ENCODE results near the gene TOGARAM2. TPM values are rescaled to one million over a fixed set of nuclear protein-coding genes. Genes with fewer than 3 reads are reported as not detected.

TOGARAM2 gene
- polyA plus RNA-seq, 4 donors, result under 0.01 to 1.1 (median 0.79) TPM

DNA sequence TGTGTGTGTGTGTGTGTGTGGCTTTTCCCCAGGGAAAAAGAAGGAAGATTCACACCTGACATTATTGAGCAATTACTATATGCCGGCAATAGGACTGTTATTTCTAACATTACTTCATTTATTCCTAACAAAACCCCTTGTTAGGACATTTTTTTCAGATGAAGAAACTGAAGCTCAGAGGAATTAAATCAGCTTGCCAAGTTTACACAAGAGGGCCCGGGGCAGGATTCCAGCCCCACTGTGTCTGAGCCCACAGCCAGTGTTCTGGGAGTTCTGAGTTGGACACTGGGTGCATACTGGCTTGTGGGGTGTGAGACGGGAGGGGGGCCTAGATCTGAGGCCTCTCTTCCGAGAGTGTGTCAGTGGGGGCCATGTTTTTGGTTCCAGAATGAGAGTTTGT lies 9.9 kb downstream of the TOGARAM2 start:
- H3K27ac ChIP-seq (ENCODE audit: low read depth in 1 of 3, low read length in 2 of 3), result peak overlapping the region in 1 of 3 donors; percentile 21
- no peak for FAIRE-seq
- DNase-seq, result no peak

DNA sequence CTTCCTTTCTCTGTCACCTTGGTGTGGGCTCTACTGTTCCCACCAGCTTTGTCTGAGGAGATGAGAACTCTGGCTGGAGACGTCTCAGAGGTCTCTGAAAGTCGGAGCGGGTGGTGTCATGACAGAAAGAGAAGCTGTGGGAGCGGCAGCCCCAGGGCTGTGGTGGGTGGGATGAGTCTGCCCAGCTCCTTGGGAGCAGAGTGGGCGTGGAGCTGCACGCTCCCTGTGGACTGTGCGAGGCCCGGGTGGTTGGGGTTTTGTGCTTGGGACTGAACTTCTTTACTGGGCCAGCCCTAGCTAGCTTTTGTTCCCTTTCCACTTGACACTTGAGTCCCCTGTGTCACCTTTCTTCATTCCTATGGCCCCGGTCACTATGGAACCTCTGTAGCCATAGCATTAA lies 10.4 kb downstream of the TOGARAM2 start:
- peaks cover 0 to 2% (median 0%) of the 10 kb centered on the region in 3 donors for H3K27me3 ChIP-seq (ENCODE audit: control insufficient read depth in 3 of 3, insufficient read depth in 3 of 3, low read length in 3 of 3)
- H3K36me3 ChIP-seq (ENCODE audit: control insufficient read depth in 3 of 3, insufficient read depth in 2 of 3, low read depth in 1 of 3, low read length in 3 of 3), result no peaks in the 10 kb centered on the region
- 61 to 89% (median 88%) methylated on average over 9 of the region's 9 CpGs for WGBS, 3 donors
- FAIRE-seq (no peak), DNase-seq (no peak)
- peak overlapping the region in 1 of 3 donors; percentile 21 for H3K27ac ChIP-seq (ENCODE audit: low read depth in 1 of 3, low read length in 2 of 3)
- H3K4me3 ChIP-seq (ENCODE audit: low read depth in 1 of 3, low read length in 3 of 3), result no peak overlapping the region
- H3K9me3 ChIP-seq (ENCODE audit: control insufficient read depth in 2 of 2, insufficient read depth in 1 of 2, low read depth in 1 of 2, low read length in 1 of 2), result no peaks in the 10 kb centered on the region
- peaks cover 0 to 8% (median 0%) of the 10 kb centered on the region in 3 donors for H3K4me1 ChIP-seq (ENCODE audit: control insufficient read depth in 3 of 3, insufficient read depth in 2 of 3, low read depth in 1 of 3, low read length in 2 of 3)

More for the DNA sequence above, 9.9 kb downstream of the TOGARAM2 start:
- Histone ChIP-seq H3K9me3 (ENCODE audit: control insufficient read depth in 2 of 2, insufficient read depth in 1 of 2, low read depth in 1 of 2, low read length in 1 of 2) (no peaks in the 10 kb centered on the region), H3K36me3 (ENCODE audit: control insufficient read depth in 3 of 3, insufficient read depth in 2 of 3, low read depth in 1 of 3, low read length in 3 of 3) (no peaks in the 10 kb centered on the region), H3K27me3 (ENCODE audit: control insufficient read depth in 3 of 3, insufficient read depth in 3 of 3, low read length in 3 of 3) (peaks cover 0 to 2% (median 0%) of the 10 kb centered on the region in 3 donors), H3K4me3 (ENCODE audit: low read depth in 1 of 3, low read length in 3 of 3) (no peak overlapping the region), H3K4me1 (ENCODE audit: control insufficient read depth in 3 of 3, insufficient read depth in 2 of 3, low read depth in 1 of 3, low read length in 2 of 3) (peaks cover 0 to 8% (median 0%) of the 10 kb centered on the region in 3 donors)
- 67 to 82% (median 79%) methylated on average over 4 of the region's 4 CpGs for WGBS, 3 donors

- Histone ChIP-seq H3K27ac (ENCODE audit: low read depth in 1 of 3, low read length in 2 of 3) (no peak overlapping the region), H3K4me1 (ENCODE audit: control insufficient read depth in 3 of 3, insufficient read depth in 2 of 3, low read depth in 1 of 3, low read length in 2 of 3) (peaks cover 0 to 8% (median 0%) of the 10 kb centered on the region in 3 donors), H3K36me3 (ENCODE audit: control insufficient read depth in 3 of 3, insufficient read depth in 2 of 3, low read depth in 1 of 3, low read length in 3 of 3) (no peaks in the 10 kb centered on the region), H3K4me3 (ENCODE audit: low read depth in 1 of 3, low read length in 3 of 3) (no peak overlapping the region), H3K9me3 (ENCODE audit: control insufficient read depth in 2 of 2, insufficient read depth in 1 of 2, low read depth in 1 of 2, low read length in 1 of 2) (no peaks in the 10 kb centered on the region), H3K27me3 (ENCODE audit: control insufficient read depth in 3 of 3, insufficient read depth in 3 of 3, low read length in 3 of 3) (peaks cover 0 to 2% (median 0%) of the 10 kb centered on the region in 3 donors)
- 23 to 68% (median 42%) methylated on average over 6 of the region's 6 CpGs for WGBS, 3 donors
- DNase-seq (peak; percentile 35 to 68), FAIRE-seq (no peak)
These were observed 12.3 kb downstream of the TOGARAM2 start for GRCh38 chr2:28993206-28993960.

GRCh38 chr2:28994074-28994473 lies 13.0 kb downstream of the TOGARAM2 start:
- 86 to 91% (median 89%) methylated on average over 10 of the region's 10 CpGs for WGBS, 3 donors
- Histone ChIP-seq H3K4me3 (ENCODE audit: low read depth in 1 of 3, low read length in 3 of 3) (no peak overlapping the region), H3K9me3 (ENCODE audit: control insufficient read depth in 2 of 2, insufficient read depth in 1 of 2, low read depth in 1 of 2, low read length in 1 of 2) (no peaks in the 10 kb centered on the region), H3K27me3 (ENCODE audit: control insufficient read depth in 3 of 3, insufficient read depth in 3 of 3, low read length in 3 of 3) (peaks cover 0 to 2% (median 0%) of the 10 kb centered on the region in 3 donors), H3K27ac (ENCODE audit: low read depth in 1 of 3, low read length in 2 of 3) (no peak overlapping the region), H3K36me3 (ENCODE audit: control insufficient read depth in 3 of 3, insufficient read depth in 2 of 3, low read depth in 1 of 3, low read length in 3 of 3) (no peaks in the 10 kb centered on the region), H3K4me1 (ENCODE audit: control insufficient read depth in 3 of 3, insufficient read depth in 2 of 3, low read depth in 1 of 3, low read length in 2 of 3) (peaks cover 0 to 8% (median 0%) of the 10 kb centered on the region in 3 donors)
- no peak for DNase-seq
- no peak for FAIRE-seq

GRCh38 chr2:28994679-28995078 lies 13.6 kb downstream of the TOGARAM2 start:
- Histone ChIP-seq H3K27me3 (ENCODE audit: control insufficient read depth in 3 of 3, insufficient read depth in 3 of 3, low read length in 3 of 3) (peaks cover 0 to 2% (median 0%) of the 10 kb centered on the region in 3 donors), H3K4me3 (ENCODE audit: low read depth in 1 of 3, low read length in 3 of 3) (no peak overlapping the region), H3K27ac (ENCODE audit: low read depth in 1 of 3, low read length in 2 of 3) (no peak overlapping the region), H3K4me1 (ENCODE audit: control insufficient read depth in 3 of 3, insufficient read depth in 2 of 3, low read depth in 1 of 3, low read length in 2 of 3) (peaks cover 0 to 8% (median 0%) of the 10 kb centered on the region in 3 donors), H3K36me3 (ENCODE audit: control insufficient read depth in 3 of 3, insufficient read depth in 2 of 3, low read depth in 1 of 3, low read length in 3 of 3) (no peaks in the 10 kb centered on the region), H3K9me3 (ENCODE audit: control insufficient read depth in 2 of 2, insufficient read depth in 1 of 2, low read depth in 1 of 2, low read length in 1 of 2) (no peaks in the 10 kb centered on the region)
- FAIRE-seq (no peak), DNase-seq (no peak)
- 77 to 80% (median 78%) methylated on average over 7 of the region's 7 CpGs for whole genome bisulfite sequencing, 3 donors

GRCh38 chr2:28995765-28996750 lies 15.0 kb downstream of the TOGARAM2 start:
- Histone ChIP-seq H3K4me3 (ENCODE audit: low read depth in 1 of 3, low read length in 3 of 3) (no peak overlapping the region), H3K9me3 (ENCODE audit: control insufficient read depth in 2 of 2, insufficient read depth in 1 of 2, low read depth in 1 of 2, low read length in 1 of 2) (no peaks in the 10 kb centered on the region), H3K27me3 (ENCODE audit: control insufficient read depth in 3 of 3, insufficient read depth in 3 of 3, low read length in 3 of 3) (peaks cover 0 to 2% (median 0%) of the 10 kb centered on the region in 3 donors), H3K36me3 (ENCODE audit: control insufficient read depth in 3 of 3, insufficient read depth in 2 of 3, low read depth in 1 of 3, low read length in 3 of 3) (no peaks in the 10 kb centered on the region), H3K4me1 (ENCODE audit: control insufficient read depth in 3 of 3, insufficient read depth in 2 of 3, low read depth in 1 of 3, low read length in 2 of 3) (peaks cover 0 to 8% (median 2%) of the 10 kb centered on the region in 3 donors), H3K27ac (ENCODE audit: low read depth in 1 of 3, low read length in 2 of 3) (no peak overlapping the region)
- WGBS, 3 donors, result 72 to 76% (median 74%) methylated on average over 6 of the region's 6 CpGs
- no peak for DNase-seq
- FAIRE-seq, result no peak

DNA sequence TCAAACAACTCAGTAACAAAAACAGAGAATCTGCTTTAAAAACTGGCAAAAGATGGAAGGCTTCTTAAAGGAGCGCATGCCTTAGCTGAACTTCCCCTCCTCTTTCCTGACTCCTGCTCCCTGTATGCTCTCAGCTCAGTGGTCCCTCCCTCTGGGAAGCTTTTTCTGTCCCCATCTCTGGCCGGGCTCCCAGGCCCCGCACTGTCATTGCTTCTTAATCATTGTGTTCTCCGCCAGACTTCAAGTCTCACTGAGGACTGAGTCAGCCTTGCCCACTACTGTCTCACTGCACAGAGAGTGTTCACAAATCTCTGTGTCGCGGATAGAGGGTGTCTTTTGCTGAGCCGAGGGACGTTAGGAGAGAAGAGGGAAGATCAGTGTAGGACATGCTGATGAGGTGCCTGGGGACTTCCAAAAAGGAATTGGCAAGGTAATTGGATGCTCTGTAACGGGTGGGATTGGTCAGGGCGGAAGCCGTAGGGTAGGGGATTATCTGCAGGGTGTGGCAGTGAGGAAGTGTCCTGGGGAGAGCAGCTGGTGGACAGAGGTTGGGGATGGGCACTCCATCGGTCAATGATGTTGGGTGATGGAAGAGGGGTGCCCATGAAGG lies 16.2 kb downstream of the TOGARAM2 start:
- Histone ChIP-seq H3K36me3 (ENCODE audit: control insufficient read depth in 3 of 3, insufficient read depth in 2 of 3, low read depth in 1 of 3, low read length in 3 of 3) (no peaks in the 10 kb centered on the region), H3K4me1 (ENCODE audit: control insufficient read depth in 3 of 3, insufficient read depth in 2 of 3, low read depth in 1 of 3, low read length in 2 of 3) (peaks cover 0 to 8% (median 2%) of the 10 kb centered on the region in 3 donors), H3K4me3 (ENCODE audit: low read depth in 1 of 3, low read length in 3 of 3) (no peak overlapping the region), H3K27ac (ENCODE audit: low read depth in 1 of 3, low read length in 2 of 3) (no peak overlapping the region), H3K9me3 (ENCODE audit: control insufficient read depth in 2 of 2, insufficient read depth in 1 of 2, low read depth in 1 of 2, low read length in 1 of 2) (no peaks in the 10 kb centered on the region), H3K27me3 (ENCODE audit: control insufficient read depth in 3 of 3, insufficient read depth in 3 of 3, low read length in 3 of 3) (peaks cover 0 to 2% (median 0%) of the 10 kb centered on the region in 3 donors)
- FAIRE-seq (no peak), DNase-seq (no peak)
- WGBS, 3 donors, result 50 to 62% (median 58%) methylated on average over 12 of the region's 12 CpGs

All from small intestine (tissue), 7 donors.